Retinal pigment epithelial cell (primary cell): Measurements from ENCODE around the gene GOLGA6L7.
"Not testable (repeated sequence)": the region's sequence is repeated elsewhere in the genome, so short reads cannot be mapped to it uniquely, and the experiment has no call there.

Experiments used
- DNase-seq: peaks from one replicate; pipeline ENCODE4 v3.0.0-alpha.2; 2010; ENCODE audit warnings: low read depth
- H3K4me3 ChIP-seq: 2 replicates; pipeline ENCODE4 v1.5.1; 2011; ENCODE audit warnings: mild to moderate bottlenecking, low read length, control low read depth, moderate library complexity
- TF ChIP-seq, protein P1 (sequence below): conservative IDR thresholded peaks from 2 replicates; pipeline ENCODE4 v1.5.1; 2011; ENCODE audit warnings: low read depth, low read length, control low read depth, inconsistent platforms

GOLGA6L7 gene, protein sequence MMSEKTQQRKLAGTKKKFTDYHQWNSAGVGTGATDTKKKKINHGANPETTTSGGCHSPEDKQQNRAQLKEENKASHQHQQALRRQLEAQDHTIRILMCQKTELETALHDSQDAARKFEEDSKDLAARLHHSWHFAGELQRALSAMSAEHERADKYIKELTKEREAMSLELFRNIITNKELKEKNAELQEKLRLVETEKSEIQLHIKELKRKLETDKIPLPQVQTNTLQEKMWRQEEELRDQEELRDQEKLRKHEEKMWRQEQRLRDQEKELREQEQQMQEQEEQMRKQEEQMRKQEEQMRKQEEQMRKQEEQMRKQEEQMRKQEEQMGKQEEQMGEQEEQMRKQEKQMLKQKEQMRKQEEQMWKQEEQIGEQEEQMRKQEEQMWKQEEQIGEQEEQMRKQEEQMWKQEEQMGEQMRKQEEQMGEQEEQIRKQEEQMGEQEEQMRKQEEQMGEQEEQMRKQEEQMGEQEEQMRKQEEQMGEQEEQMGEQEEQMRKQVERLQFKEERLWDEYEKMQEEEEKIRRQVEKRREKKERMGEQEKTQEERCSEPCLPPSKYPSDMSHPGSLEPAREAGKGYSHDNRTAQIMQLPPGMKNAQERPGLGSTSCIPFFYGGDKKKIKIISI

DNA sequence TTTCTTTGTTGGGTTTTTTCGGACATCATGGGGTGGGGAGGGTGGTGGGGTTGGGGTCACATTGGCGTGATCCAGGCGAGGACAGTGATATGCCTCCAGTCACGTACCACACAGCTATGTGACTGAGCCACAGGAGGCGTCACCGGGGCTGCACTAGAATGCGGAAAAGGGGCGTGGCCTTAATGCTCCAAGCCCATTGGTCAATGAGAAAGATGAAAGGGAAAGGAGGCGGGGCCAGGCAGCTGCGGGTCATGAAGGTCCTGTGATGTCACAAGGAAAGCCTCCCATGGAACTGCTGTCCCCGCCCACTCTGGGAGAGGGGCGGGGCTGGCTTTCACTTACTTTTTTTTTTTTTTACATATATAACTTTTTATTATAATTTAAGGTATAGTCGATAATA is at the start of gene GOLGA6L7:
TSS of gene GOLGA6L7 (minus strand) at position 124 of the 400 bp plus-strand sequence. CDS start at position 29, 95 bp downstream.
- not testable (repeated sequence) for H3K4me3 ChIP-seq, DNase-seq

DNA sequence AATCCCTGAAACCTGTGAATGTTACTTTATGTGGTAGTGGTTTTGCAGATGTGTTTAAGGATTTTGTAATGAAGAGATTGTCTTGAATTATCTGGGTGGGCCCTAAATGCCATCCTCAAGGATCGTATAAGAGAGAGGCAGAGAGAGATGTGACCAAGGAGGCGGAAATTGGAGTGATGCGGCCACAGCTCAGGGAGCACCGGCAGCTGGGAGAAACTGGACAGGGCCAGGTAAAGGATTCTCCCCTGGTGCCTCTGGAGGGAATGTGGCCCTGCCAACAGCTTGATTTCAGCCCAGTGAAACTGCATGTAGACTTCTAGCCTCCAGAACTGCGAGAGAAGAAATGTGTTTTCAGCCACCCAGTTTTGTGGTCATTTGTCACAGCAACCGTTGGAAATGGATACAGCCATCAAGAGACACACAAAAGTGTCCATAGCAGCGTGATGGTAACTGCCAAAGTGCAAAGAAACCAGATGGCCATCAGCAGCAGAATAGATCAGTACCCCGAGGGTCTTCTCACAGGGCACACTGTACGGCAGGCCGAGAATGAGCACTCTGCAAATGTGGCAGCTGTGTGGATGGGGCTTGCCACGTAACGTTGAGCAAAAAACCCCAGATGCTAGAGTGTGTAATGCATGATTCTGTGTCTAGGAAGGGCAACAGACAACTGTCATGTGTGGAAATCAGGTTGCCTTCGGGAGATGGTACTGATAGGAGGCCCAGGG is 49.6 kb upstream of the GOLGA6L7 start:
- no peak for DNase-seq
- no peak overlapping the region for H3K4me3 ChIP-seq
- TF ChIP-seq, protein P1, sequence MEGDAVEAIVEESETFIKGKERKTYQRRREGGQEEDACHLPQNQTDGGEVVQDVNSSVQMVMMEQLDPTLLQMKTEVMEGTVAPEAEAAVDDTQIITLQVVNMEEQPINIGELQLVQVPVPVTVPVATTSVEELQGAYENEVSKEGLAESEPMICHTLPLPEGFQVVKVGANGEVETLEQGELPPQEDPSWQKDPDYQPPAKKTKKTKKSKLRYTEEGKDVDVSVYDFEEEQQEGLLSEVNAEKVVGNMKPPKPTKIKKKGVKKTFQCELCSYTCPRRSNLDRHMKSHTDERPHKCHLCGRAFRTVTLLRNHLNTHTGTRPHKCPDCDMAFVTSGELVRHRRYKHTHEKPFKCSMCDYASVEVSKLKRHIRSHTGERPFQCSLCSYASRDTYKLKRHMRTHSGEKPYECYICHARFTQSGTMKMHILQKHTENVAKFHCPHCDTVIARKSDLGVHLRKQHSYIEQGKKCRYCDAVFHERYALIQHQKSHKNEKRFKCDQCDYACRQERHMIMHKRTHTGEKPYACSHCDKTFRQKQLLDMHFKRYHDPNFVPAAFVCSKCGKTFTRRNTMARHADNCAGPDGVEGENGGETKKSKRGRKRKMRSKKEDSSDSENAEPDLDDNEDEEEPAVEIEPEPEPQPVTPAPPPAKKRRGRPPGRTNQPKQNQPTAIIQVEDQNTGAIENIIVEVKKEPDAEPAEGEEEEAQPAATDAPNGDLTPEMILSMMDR, result no peak

DNA sequence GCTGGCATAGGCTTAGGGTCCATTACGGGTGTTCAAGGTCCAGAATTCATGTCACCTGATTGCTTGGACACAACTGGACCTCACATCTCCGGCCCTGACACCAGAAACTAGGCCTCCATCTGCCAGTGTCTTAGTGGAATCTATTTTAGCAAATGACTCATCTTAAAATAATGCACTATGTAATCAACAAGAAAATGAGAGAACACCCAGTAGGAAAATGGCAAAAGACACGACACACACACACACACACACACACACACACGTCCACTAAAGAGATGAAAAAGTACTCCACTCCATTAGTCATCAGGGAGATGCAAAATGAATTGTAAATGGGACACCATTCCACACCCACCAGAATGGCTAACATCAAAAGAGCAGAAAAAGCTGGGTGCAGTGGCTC is 48.5 kb upstream of the GOLGA6L7 start:
- no peak overlapping the region for H3K4me3 ChIP-seq
- peak; percentile 52 for DNase-seq
- TF ChIP-seq, protein P1, result no peak

DNA sequence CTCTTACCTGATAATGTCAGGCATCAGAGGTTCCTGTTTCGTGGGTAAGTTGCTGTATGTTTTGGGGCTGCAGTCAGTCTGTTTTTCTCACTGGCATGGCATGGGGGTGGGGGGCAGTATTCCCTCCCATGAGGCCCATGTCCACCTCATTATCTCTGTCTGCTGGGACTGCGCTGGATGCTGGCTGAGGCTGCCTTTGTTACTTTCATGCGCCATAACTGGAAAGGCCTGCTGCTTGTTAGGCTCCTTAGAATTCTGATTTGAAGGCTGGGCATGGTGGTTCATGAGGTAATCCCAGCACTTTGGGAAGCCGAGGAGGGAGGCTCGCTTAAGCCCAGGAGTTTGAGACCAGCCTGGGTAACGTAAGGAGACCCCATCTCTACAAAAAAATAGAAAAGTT is 47.1 kb upstream of the GOLGA6L7 start:
- no peak overlapping the region for H3K4me3 ChIP-seq
- TF ChIP-seq, protein P1, result no peak
- DNase-seq, result no peak

DNA sequence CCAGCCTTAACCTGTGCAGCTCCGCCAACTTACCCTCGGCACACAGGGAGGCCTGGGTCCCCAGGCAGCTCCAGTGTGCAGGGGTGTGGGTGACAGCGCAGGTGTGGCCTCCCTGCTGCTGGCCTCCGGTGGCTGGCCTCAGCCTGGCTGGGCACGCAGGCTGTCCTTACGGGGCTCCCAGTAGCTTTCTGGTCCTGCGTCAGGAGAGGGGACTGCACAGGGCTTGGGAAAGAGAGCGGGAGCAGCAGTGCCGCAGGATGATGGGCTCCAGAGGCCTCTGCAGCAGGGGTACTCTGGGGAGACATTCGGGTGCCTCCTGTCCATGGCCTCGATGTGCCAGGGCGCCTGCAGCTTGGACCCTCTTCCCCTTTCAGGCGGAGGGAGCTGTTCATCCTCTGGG is 46.7 kb upstream of the GOLGA6L7 start:
- DNase-seq, result no peak
- TF ChIP-seq, protein P1, result no peak
- H3K4me3 ChIP-seq, result no peak overlapping the region

DNA sequence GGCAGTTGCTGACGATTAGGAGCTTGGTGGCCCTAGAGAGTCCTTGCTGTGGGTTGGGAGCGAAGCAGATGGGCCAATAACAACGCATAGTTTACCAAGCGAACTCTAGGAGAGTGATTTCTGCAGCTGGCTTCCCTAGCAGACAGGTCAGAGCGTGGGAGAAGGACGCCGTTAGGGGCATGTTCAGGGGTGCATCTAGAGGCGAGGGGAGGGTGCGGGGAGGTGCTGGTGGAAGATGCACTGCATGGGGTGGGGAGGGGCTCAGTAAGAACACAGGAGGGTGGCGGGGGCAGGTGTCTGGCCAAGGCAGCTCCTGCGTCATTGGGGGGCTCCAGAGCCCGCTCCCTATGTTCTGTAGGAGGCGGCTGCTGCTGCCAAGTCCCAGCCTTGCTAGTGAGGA is 46.2 kb upstream of the GOLGA6L7 start:
- H3K4me3 ChIP-seq, result no peak overlapping the region
- DNase-seq, result no peak
- TF ChIP-seq, protein P1, result no peak

DNA sequence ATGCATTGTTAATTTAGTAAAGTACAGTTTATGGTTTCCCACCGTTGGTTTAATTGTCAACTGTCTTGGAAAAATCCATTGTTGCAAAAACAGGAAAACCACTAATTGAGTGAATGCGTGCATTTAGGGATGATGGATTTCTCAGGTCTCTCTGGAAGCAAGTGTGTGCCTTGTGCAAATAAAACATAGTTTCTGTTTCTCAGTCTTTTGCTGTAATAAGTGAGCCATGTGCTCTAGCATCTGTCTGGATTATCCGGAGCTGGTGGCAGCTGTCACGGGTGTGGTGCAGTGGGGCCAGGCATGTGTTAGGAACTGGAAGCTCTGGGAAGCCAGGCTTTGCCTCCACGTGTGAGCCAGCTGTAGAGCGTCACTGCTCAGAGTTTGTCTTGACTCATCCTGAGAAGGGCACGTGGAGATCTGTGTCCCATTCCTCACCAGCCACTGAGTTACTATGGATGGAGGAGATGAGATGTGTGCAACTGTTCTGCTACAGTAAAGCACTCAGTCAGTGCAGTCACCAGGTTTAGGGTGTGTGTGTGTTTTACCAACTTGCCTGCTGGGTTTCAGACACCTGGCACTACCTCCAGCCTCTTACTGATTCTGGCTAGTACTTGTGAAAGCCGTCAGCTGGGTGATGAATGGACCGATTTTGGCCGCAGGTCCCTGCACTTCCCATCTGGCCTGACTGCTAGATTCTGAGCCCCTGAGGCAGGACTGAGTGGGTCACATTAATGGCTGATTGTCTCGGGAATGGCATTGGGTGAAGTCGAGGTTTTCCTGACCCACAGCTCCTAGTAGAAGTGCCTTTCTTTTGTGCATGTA is 44.6 kb upstream of the GOLGA6L7 start:
- TF ChIP-seq, protein P1, result no peak
- no peak overlapping the region for H3K4me3 ChIP-seq
- no peak for DNase-seq
